ENCODE data around the gene NLGN1. TPM values are rescaled to one million over a fixed set of nuclear protein-coding genes. Genes with fewer than 3 reads are reported as not detected.

Gene NLGN1
- total RNA-seq, 1 experiment from 2014 or later = 5.2 TPM

GRCh38 chr3:173652093-173652492, 254.5 kb downstream of the NLGN1 start:
- H2BK12ac ChIP-seq (ENCODE audit: insufficient read length, low read depth, low read length) = no peak overlapping the region
- no peak overlapping the region for H3K4me2 ChIP-seq (ENCODE audit: insufficient read depth, insufficient read length, low read length)
- no peak overlapping the region for H3K27ac ChIP-seq (ENCODE audit: insufficient read length, low read depth, low read length)
- no peak overlapping the region for H3K23ac ChIP-seq (ENCODE audit: insufficient read length, low read depth, low read length)
- Mint-ChIP-seq H3K9me3 (peaks cover 0 to 2% of the 10 kb centered on the region in 2 experiments; a peak in 1 of 5 replicates), H3K27ac (no peak overlapping the region), H3K4me1 (peaks cover 5 to 12% of the 10 kb centered on the region in 2 experiments), H3K27me3 (ENCODE audit: low read depth) (no peaks in the 10 kb centered on the region), H3K36me3 (ENCODE audit: insufficient read depth in 1 of 3, low read depth in 3 of 3) (no peaks in the 10 kb centered on the region), H3K4me3 (no peak overlapping the region)
- no peak overlapping the region for H3K18ac ChIP-seq (ENCODE audit: insufficient read length, low read depth, low read length)
- no peak overlapping the region for H3K4ac ChIP-seq (ENCODE audit: low read depth, low read length)
- no peaks in the 10 kb centered on the region for H3K4me1 ChIP-seq (ENCODE audit: insufficient read depth, low read length)
- H3K79me1 ChIP-seq (ENCODE audit: insufficient read depth, low read depth, low read length, poor library complexity, severe bottlenecking) = peaks cover 2% of the 10 kb centered on the region
- DNase-seq = no peak
- WGBS (ENCODE audit: extremely low coverage, insufficient read length, low lambda C conversion rate) = no CpG with 5 or more reads among the region's 2 CpGs
- H4K20me1 ChIP-seq (ENCODE audit: control insufficient read depth, insufficient read depth, insufficient read length) = no peaks in the 10 kb centered on the region
- H2BK120ac ChIP-seq (ENCODE audit: low read depth, low read length, poor library complexity, severe bottlenecking) = no peak overlapping the region
- no peaks in the 10 kb centered on the region for H3K9me3 ChIP-seq (ENCODE audit: control insufficient read depth, low read depth, low read length)
- H3K56ac ChIP-seq (ENCODE audit: insufficient read length, low read depth, low read length) = no peak overlapping the region
- no peak overlapping the region for H3K9ac ChIP-seq (ENCODE audit: extremely low read depth, insufficient read length, low read length)
- no peak overlapping the region for H2BK15ac ChIP-seq (ENCODE audit: low read depth, low read length)
- no peak overlapping the region for H2AFZ ChIP-seq (ENCODE audit: low read length)
- no peak overlapping the region for H4K5ac ChIP-seq (ENCODE audit: insufficient read length, low read depth, low read length)
- no peak overlapping the region for H3T11ph ChIP-seq (ENCODE audit: low read length)
- no peak overlapping the region for H4K8ac ChIP-seq (replicated peaks; ENCODE audit: insufficient read length, low read depth, low read length)
- H4K91ac ChIP-seq (ENCODE audit: insufficient read length, low read depth, low read length) = no peak overlapping the region
- no peaks in the 10 kb centered on the region for H3K27me3 ChIP-seq (ENCODE audit: insufficient read depth, low read length)
- H2BK20ac ChIP-seq (ENCODE audit: low read depth, low read length, poor library complexity, severe bottlenecking) = no peak overlapping the region
- no peak for TF ChIP-seq CTCF (conservative IDR thresholded peaks at IDR 0.05)
- H3K79me2 ChIP-seq (ENCODE audit: insufficient read depth, low read length) = no peaks in the 10 kb centered on the region
- H3K14ac ChIP-seq (ENCODE audit: insufficient read depth, low read length) = no peak overlapping the region
- no peaks in the 10 kb centered on the region for H3K23me2 ChIP-seq (ENCODE audit: insufficient read length, low read depth, low read length, poor library complexity, severe bottlenecking)
- H2AK5ac ChIP-seq (ENCODE audit: insufficient read length, low read length) = no peak overlapping the region
- no peak overlapping the region for H2BK5ac ChIP-seq (ENCODE audit: insufficient read length, low read length)

Measured in H9 (cell line).